ENCODE data around the gene DBH.
"Not testable (repeated sequence)": the region's sequence is repeated elsewhere in the genome, so short reads cannot be mapped to it uniquely, and the experiment has no call there.

The DBH gene

DNA sequence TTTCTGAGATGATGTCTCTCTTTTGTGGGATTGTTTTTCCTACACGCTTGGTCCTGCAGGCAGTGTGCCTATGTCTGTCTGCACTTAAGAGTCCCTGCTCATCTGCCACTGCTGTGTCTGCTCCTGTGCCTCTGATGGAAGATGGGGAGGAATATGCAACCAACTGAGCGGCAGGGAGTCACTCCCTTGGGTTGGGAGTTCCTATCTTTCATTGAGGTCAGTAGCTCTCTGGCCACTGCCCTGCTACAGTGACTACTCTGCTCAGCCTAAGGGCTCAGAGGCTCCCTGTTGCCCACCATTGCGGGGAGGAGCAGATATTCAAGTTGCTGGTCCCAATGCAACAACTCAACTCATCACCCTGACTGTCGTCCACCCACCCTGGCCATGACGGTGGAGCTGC, 13.6 kb upstream of the DBH start:
- H3K27me3 ChIP-seq, result peaks cover 0 to 27% (median 0%) of the 10 kb centered on the region in 11 experiments; a peak in 6 of 22 replicates
- H3K36me3 ChIP-seq, result no peaks in the 10 kb centered on the region

DNA sequence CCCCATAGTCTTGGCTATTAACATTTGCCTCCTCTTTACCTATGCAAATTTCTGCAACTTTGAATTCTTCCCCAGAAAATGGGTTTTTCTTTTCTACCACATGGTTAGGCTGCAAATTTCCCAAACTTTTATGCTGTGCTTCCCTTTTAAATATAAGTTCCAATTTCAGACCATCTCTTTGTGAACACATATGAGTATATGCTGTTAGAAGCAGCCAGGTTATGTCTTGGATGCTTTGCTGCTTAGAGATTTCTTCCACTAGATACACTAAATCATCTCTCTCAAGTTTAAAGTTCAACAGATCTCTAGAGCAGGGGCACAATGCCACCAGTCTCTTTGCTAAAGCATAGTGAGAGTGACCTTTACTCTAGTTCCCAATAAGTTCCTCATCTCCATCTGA, 10.2 kb upstream of the DBH start:
- H3K4me3 ChIP-seq, H3K9ac ChIP-seq, H4K20me1 ChIP-seq, H3K4me2 ChIP-seq, H3K36me3 ChIP-seq, H3K27me3 ChIP-seq, H3K4me1 ChIP-seq, H3K27ac ChIP-seq: not testable (repeated sequence)
- H3K9me3 ChIP-seq (replicated peaks in 1 of 11), result peaks cover 29 to 41% (median 33%) of the 10 kb centered on the region in 11 experiments

More for the DNA sequence above, 13.6 kb upstream of the DBH start:
- Histone ChIP-seq H4K20me1 (peaks cover 0 to 4% (median 0%) of the 10 kb centered on the region in 11 experiments; a peak in 2 of 22 replicates), H3K9me3 (replicated peaks in 1 of 11) (peaks cover 29 to 40% (median 33%) of the 10 kb centered on the region in 11 experiments), H3K4me3 (no peak overlapping the region), H3K9ac (no peak overlapping the region), H3K4me1 (peaks cover 18 to 35% (median 30%) of the 10 kb centered on the region in 10 experiments), H3K27ac (no peak overlapping the region), H3K4me2 (no peak overlapping the region)
- TF ChIP-seq Cebpa-rat (IDR thresholded peaks at IDR 0.05), result no peak

DNA sequence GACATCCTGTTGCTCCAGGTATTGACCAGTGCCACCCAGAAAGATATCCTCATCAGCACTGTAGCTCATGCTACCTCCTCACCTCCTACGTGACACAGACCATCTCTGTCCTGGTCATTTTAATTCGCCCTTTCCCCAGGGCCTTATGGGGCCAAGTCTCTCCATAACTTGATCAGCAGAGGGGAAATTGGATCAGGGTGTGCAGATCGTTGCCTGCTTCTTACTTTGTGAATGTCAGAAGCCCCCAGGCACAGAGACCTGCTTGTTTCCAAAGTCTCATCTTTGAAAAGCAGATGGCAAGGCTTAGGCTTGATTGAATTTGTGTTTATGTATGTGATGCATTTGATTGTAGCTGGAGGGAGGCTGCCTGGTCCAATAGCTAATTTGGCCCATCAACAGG, 8.8 kb upstream of the DBH start:
- Histone ChIP-seq H3K9me3 (replicated peaks in 1 of 11) (peaks cover 29 to 41% (median 33%) of the 10 kb centered on the region in 11 experiments), H3K4me2 (no peak overlapping the region), H4K20me1 (no peaks in the 10 kb centered on the region), H3K4me3 (no peak overlapping the region), H3K27me3 (no peaks in the 10 kb centered on the region), H3K9ac (no peak overlapping the region), H3K36me3 (no peaks in the 10 kb centered on the region), H3K27ac (no peak overlapping the region), H3K4me1 (peaks cover 0 to 2% (median 0%) of the 10 kb centered on the region in 10 experiments; a peak in 5 of 20 replicates)
- no peak for TF ChIP-seq Cebpa-rat (IDR thresholded peaks at IDR 0.05)

DNA sequence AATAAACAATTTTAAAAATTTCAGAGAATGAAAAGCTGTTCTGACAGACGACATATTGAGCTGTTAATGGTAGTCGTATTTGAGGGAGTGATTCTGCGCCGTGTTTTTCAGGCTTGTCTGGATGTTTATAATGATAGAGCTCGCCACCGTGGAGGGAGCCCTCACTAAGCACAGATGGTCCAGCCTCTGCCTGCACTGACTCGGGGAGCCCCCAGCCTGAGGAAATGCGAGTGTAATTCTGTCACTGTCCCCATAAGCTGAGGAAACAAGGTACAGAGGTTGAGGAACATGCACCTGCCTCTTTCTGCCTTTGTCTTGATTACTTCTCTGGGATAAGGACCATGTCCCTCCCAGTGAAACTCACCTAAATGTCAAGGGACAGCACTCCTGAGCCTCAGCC, 7.4 kb upstream of the DBH start:
- H3K9me3 ChIP-seq (replicated peaks in 1 of 11), result peaks cover 29 to 39% (median 33%) of the 10 kb centered on the region in 11 experiments
- H4K20me1 ChIP-seq, result no peaks in the 10 kb centered on the region
- H3K27me3 ChIP-seq, result peaks cover 0 to 2% (median 0%) of the 10 kb centered on the region in 11 experiments; a peak in 2 of 22 replicates
- no peak overlapping the region for H3K4me2 ChIP-seq
- TF ChIP-seq Cebpa-rat (IDR thresholded peaks at IDR 0.05), result no peak
- no peaks in the 10 kb centered on the region for H3K36me3 ChIP-seq
- H3K9ac ChIP-seq, result no peak overlapping the region
- H3K27ac ChIP-seq, result no peak overlapping the region
- no peak overlapping the region for H3K4me3 ChIP-seq
- H3K4me1 ChIP-seq, result peaks cover 2 to 15% (median 12%) of the 10 kb centered on the region in 10 experiments; a peak in 19 of 20 replicates

DNA sequence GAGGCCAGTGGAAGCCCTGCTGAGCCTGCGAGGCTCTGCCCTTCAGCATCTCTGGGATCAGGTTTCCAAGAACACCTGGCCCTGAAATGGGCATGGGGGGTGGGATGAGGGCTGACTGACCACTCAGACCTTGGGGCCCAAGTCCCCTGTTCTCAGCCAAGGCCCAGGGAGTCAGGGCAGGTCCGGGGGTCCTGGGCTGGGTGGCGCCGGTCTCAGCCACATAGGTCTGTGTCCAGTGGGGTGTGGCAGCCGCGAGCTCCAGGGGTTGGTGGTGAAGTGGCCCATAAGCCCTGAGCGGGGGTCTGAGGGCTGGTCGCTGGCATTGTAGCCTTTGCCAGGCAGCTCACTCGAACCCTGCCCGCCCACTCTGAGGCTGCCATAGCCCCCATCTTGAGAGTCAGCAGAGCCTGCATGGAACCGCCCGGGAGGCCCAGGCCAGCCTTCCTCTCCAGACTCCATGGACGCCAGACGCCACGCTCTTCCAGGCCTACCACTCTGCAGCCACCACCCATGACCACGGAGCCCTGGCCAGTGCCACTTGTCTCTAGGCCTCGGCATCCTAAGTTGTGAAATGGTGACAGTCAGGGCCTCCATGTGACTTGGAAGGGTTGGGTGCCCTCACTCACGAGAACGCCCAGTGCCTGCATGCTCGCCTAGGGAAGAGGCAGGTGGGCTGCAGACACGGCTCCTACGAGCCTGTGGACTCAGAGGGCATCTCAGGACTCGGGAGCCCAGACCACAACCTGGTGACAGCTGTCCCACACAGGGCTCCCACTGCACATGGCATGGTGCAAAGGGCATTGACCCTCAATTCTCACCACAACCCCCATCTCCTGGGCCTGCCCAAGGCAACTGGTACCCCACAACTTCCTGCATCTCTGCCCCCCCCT, 6.7 kb upstream of the DBH start:
- no peak overlapping the region for H3K27ac ChIP-seq
- H3K9me3 ChIP-seq (replicated peaks in 1 of 11), result peaks cover 27 to 34% (median 30%) of the 10 kb centered on the region in 11 experiments
- no peaks in the 10 kb centered on the region for H3K36me3 ChIP-seq
- no peak overlapping the region for H3K4me2 ChIP-seq
- peaks cover 0 to 2% (median 0%) of the 10 kb centered on the region in 11 experiments; a peak in 2 of 22 replicates for H4K20me1 ChIP-seq
- H3K9ac ChIP-seq, result no peak overlapping the region
- H3K4me3 ChIP-seq, result no peak overlapping the region
- peaks cover 8 to 22% (median 19%) of the 10 kb centered on the region in 10 experiments for H3K4me1 ChIP-seq
- H3K27me3 ChIP-seq, result peaks cover 0 to 9% (median 0%) of the 10 kb centered on the region in 11 experiments; a peak in 3 of 22 replicates
- no peak for TF ChIP-seq Cebpa-rat (IDR thresholded peaks at IDR 0.05)

DNA sequence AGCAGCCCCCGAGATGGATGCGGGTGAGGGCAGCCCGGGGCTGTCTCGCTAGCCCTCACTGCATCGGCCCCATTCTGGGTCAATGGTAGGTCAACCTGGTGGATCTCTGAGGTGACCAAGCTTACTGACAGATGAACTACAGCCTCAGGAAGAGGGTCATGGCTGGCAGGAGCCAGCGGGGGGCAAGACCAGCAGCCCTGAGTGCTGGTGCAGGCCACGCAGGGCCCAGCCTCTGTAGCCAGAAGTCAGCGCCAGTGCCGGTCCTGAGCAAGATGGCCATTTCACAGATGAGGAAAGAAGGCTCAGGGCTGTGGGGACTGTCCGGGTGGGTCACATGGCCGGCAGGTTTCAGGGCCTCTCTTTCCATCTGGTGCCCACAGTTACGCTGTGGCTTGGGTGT, 5.1 kb upstream of the DBH start:
- H3K4me1 ChIP-seq, result peaks cover 17 to 39% (median 34%) of the 10 kb centered on the region in 10 experiments
- H3K9ac ChIP-seq, result no peak overlapping the region
- no peak overlapping the region for H3K4me2 ChIP-seq
- peaks cover 0 to 10% (median 0%) of the 10 kb centered on the region in 11 experiments; a peak in 3 of 22 replicates for H3K27me3 ChIP-seq
- no peaks in the 10 kb centered on the region for H3K36me3 ChIP-seq
- no peak overlapping the region for H3K4me3 ChIP-seq
- peaks cover 10 to 18% (median 15%) of the 10 kb centered on the region in 11 experiments for H3K9me3 ChIP-seq (replicated peaks in 1 of 11)
- H3K27ac ChIP-seq, result no peak overlapping the region
- peaks cover 0 to 16% (median 0%) of the 10 kb centered on the region in 11 experiments; a peak in 4 of 22 replicates for H4K20me1 ChIP-seq
- no peak for TF ChIP-seq Cebpa-rat (IDR thresholded peaks at IDR 0.05)

DNA sequence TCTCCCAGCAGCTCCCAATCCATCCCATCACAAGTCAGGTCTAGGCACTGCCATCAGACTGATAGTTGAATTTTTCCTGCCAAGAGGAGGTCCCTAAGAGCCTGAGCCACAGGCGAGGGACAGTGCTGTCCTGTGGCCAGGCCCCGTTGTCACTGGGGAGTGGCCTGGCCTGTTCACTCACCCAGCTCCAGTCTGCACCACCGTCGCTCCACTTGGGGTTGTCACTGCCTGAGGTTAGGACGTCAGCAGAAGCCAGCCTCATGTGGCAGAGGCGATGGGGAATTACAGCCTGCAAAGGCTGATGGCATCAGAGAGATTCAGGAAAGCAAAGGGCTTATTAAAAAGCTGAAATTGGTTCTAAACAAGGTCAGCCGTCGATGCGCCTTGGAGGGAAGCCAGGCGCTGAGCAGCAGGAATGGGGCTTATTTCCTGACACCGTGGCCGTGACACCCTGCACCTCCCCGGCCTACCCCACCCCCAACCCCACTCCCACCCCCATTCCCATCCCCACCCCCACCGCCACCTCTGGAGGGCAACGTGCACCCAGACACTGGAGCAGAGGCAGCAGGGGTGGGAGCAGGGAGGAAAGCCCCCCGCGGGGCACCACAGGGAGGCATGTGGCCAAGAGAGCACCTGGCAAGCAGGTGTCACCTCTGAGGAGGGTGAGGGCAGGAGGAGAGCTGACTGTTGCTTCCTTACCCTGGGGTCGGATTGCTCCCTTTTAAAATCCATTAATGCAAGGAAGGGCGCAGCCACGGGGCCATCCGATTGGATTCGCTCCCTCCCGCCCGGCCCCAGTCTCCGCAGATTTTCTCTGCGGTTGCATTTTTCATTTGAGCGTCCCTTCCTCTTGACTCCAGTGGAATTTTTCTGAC, 3.1 kb upstream of the DBH start:
- H3K27me3 ChIP-seq, result peaks cover 0 to 15% (median 0%) of the 10 kb centered on the region in 11 experiments; a peak in 3 of 22 replicates
- no peak overlapping the region for H3K4me3 ChIP-seq
- peak overlapping the region in 9 of 11 experiments; percentile 59 to 97 (median 83); a peak in 18 of 22 replicates for H3K4me2 ChIP-seq
- H3K36me3 ChIP-seq, result no peaks in the 10 kb centered on the region
- H3K27ac ChIP-seq, result peak overlapping the region in 3 of 11 experiments; percentile 15 to 43 (median 21); a peak in 2 of 22 replicates
- no peak for TF ChIP-seq Cebpa-rat (IDR thresholded peaks at IDR 0.05)
- peaks cover 17 to 56% (median 39%) of the 10 kb centered on the region in 10 experiments for H3K4me1 ChIP-seq
- peaks cover 0 to 18% (median 0%) of the 10 kb centered on the region in 11 experiments; a peak in 4 of 22 replicates for H4K20me1 ChIP-seq
- H3K9me3 ChIP-seq (replicated peaks in 1 of 11), result no peaks in the 10 kb centered on the region
- 0 out of 22 replicates have a peak overlapping the region, but pooled peaks of 4 of the 11 experiments have one; percentile 4 to 30 (median 22) for H3K9ac ChIP-seq

DNA sequence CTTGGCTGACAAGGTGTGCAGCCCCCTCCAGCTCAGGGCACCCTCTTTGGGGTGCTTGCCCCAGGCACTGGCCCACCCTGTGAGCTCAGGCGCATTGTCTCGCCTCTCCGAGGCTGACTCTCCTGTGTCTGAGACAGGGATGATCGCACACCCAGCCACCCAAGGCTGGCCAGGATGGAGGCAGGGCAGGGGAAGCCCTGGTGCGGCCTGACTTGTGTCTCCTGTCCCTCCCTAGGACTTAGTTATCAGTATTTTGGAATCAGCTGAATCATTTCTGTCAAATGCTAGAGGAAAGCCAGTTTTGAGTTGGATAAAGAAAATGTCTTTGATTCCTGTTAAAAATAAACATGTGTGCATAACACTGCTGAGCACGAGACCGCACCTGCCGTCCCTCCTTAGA, 2.5 kb upstream of the DBH start:
- Histone ChIP-seq H4K20me1 (peaks cover 0 to 18% (median 0%) of the 10 kb centered on the region in 11 experiments; a peak in 5 of 22 replicates), H3K9me3 (replicated peaks in 1 of 11) (no peaks in the 10 kb centered on the region), H3K4me1 (peaks cover 17 to 63% (median 42%) of the 10 kb centered on the region in 10 experiments), H3K36me3 (no peaks in the 10 kb centered on the region), H3K9ac (peak overlapping the region in 3 of 11 experiments; percentile 25 to 30 (median 26); a peak in 4 of 22 replicates), H3K27ac (peak overlapping the region in 3 of 11 experiments; percentile 15 to 43 (median 21); a peak in 3 of 22 replicates), H3K4me3 (no peak overlapping the region), H3K4me2 (peak overlapping the region; percentile 59 to 97 (median 82)), H3K27me3 (peaks cover 0 to 15% (median 0%) of the 10 kb centered on the region in 11 experiments; a peak in 3 of 22 replicates)
- TF ChIP-seq Cebpa-rat (IDR thresholded peaks at IDR 0.05), result no peak
